Neuron (in vitro differentiated cells): ENCODE results near the gene GALNT16.

Source experiments
- H2AFZ ChIP-seq: one replicate; pipeline ENCODE4 v1.6.1; 2013; ENCODE audit warnings: low read depth, mild to moderate bottlenecking, inconsistent platforms, low read length, moderate library complexity
- H3K27me3 ChIP-seq: one replicate; pipeline ENCODE4 v1.6.1; 2013; ENCODE audit warnings: low read length; ENCODE audit not compliant: insufficient read depth
- H3K36me3 ChIP-seq: one replicate; pipeline ENCODE4 v1.6.1; 2013; ENCODE audit warnings: low read length; ENCODE audit not compliant: insufficient read depth
- H3K4me1 ChIP-seq: one replicate; pipeline ENCODE4 v1.6.1; 2013; ENCODE audit warnings: low read length; ENCODE audit not compliant: insufficient read depth
- H3K4me3 ChIP-seq: 2 replicates; pipeline ENCODE4 v1.5.1; 2013; ENCODE audit warnings: mild to moderate bottlenecking, low read length, moderate library complexity
- H3K9me3 ChIP-seq: one replicate; pipeline ENCODE4 v1.6.1; 2013; ENCODE audit warnings: low read length

GALNT16 gene

DNA sequence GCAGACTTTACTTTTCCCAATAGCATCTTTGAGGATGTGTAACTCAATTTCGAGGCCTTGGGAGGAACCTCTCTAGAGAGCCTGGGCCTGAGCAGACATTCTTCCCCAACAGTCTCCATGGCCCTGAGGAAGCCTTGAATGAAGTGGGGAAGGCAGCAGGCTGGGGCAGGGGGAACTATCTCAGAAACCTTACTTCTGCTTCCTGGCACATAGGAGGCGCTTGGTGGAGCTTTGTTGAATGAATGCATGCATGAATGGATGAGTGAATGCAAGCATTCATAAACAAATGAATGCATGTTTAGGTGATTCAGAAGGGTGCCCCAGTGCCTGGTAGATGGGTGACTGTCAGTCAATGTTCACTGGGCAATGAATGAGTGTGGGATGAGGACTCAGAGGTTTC lies 58.3 kb downstream of the GALNT16 start:
- Histone ChIP-seq H3K4me3 (no peak overlapping the region), H3K9me3 (no peaks in the 10 kb centered on the region), H3K36me3 (no peaks in the 10 kb centered on the region), H3K27me3 (no peaks in the 10 kb centered on the region), H3K4me1 (peaks cover 3% of the 10 kb centered on the region), H2AFZ (no peak overlapping the region)

GRCh38 chr14:69318901-69319475 lies 59.0 kb downstream of the GALNT16 start:
- no peaks in the 10 kb centered on the region for H3K36me3 ChIP-seq
- no peaks in the 10 kb centered on the region for H3K9me3 ChIP-seq
- H3K4me3 ChIP-seq, result no peak overlapping the region
- peaks cover 10% of the 10 kb centered on the region for H3K4me1 ChIP-seq
- H3K27me3 ChIP-seq, result no peaks in the 10 kb centered on the region
- H2AFZ ChIP-seq, result no peak overlapping the region

GRCh38 chr14:69319911-69320310 lies 60.0 kb downstream of the GALNT16 start:
- Histone ChIP-seq H3K36me3 (peaks cover 4% of the 10 kb centered on the region), H2AFZ (no peak overlapping the region), H3K27me3 (no peaks in the 10 kb centered on the region), H3K9me3 (no peaks in the 10 kb centered on the region), H3K4me3 (no peak overlapping the region), H3K4me1 (peaks cover 12% of the 10 kb centered on the region)

DNA sequence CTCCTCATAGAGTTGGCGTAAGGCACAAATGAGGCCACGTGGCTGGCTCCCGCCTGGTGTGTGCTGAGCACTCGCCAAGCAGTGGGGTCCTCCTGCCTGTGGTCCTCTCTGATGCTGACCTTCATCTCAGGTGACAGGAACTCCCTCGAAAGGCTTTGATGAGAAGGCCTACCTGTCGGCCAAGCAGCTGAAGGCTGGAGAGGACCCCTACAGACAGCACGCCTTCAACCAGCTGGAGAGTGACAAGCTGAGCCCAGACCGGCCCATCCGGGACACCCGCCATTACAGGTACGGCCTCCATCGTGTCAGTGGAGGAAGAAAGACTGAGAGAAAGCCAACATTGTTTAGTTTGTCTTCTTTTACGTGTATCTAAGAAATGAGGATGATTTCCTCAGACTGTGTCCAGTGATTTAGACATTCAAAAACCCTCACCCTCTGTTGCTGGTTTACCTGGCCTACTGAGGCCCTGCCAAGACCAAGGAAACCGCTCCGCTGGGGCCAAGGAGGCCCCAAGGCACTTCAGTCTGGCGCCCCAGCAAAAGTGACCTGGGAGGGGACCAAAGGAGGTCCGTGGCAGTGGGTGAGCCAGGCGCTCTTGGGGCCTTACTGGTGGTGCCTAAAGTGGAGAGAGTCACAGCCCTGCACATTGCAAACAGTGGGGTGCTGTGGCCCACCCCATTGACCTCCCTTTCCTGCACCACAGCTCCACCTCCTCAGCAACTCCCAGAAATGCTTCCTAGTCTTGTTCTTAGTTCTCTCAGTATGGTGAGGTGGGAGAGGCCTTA lies 60.8 kb downstream of the GALNT16 start:
- Histone ChIP-seq H3K4me1 (peaks cover 10% of the 10 kb centered on the region), H2AFZ (no peak overlapping the region), H3K9me3 (no peaks in the 10 kb centered on the region), H3K4me3 (no peak overlapping the region), H3K36me3 (peaks cover 11% of the 10 kb centered on the region), H3K27me3 (no peaks in the 10 kb centered on the region)

GRCh38 chr14:69321601-69322330 lies 61.8 kb downstream of the GALNT16 start:
- H3K36me3 ChIP-seq, result peaks cover 20% of the 10 kb centered on the region
- no peaks in the 10 kb centered on the region for H3K9me3 ChIP-seq
- no peak overlapping the region for H3K4me3 ChIP-seq
- no peaks in the 10 kb centered on the region for H3K27me3 ChIP-seq
- peaks cover 10% of the 10 kb centered on the region for H3K4me1 ChIP-seq
- no peak overlapping the region for H2AFZ ChIP-seq

GRCh38 chr14:69323266-69323998 lies 63.5 kb downstream of the GALNT16 start:
- Histone ChIP-seq H3K36me3 (peaks cover 30% of the 10 kb centered on the region), H3K27me3 (no peaks in the 10 kb centered on the region), H2AFZ (no peak overlapping the region)

DNA sequence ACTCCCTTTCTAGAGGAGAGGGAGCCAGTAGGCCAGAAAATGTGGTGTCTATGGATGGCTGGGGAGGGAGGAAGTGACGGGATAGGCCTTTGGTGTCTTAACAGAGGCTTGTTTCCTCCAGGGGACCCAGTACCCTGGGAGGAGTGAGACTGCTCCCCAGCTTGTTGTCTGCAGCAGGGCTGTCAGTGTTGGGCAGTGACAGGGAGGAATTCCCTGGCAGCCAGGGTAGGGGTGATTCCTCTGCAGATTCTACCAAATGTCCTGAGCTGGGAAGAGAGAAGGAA lies 64.0 kb downstream of the GALNT16 start:
- Histone ChIP-seq H3K4me3 (no peak overlapping the region), H3K4me1 (peaks cover 10% of the 10 kb centered on the region), H2AFZ (no peak overlapping the region), H3K36me3 (peaks cover 33% of the 10 kb centered on the region), H3K9me3 (no peaks in the 10 kb centered on the region), H3K27me3 (no peaks in the 10 kb centered on the region)

More at GRCh38 chr14:69323266-69323998, 63.5 kb downstream of the GALNT16 start:
- Histone ChIP-seq H3K4me1 (peaks cover 10% of the 10 kb centered on the region), H3K4me3 (no peak overlapping the region), H3K9me3 (no peaks in the 10 kb centered on the region)

DNA sequence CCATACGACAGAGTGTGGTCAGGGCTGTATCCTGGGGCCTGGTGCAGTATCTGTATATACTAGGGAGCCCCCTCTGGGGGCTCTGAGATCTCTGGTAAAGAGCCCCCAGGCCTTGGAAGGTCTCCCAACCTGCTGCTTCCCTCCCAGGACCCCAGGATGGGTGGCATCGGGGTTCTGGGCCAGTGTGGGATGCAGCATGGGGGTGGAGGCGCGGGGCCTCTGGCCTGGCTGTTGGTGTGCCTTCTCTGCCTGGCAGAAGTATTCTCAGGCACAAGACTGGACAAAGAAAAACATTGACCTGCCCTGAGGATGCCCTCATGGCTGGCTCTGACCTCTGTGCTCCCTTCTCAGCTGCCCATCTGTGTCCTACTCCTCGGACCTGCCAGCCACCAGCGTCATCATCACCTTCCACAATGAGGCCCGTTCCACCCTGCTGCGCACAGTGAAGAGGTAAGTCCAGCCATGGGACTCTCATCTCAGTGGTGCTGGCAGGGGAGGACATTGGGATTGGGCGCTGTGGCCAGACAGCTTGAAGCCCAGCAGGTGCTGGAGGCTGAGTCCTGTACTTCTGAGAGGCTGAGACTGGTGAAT lies 64.5 kb downstream of the GALNT16 start:
- no peak overlapping the region for H3K4me3 ChIP-seq
- peaks cover 33% of the 10 kb centered on the region for H3K36me3 ChIP-seq
- peaks cover 10% of the 10 kb centered on the region for H3K4me1 ChIP-seq
- no peaks in the 10 kb centered on the region for H3K27me3 ChIP-seq
- no peaks in the 10 kb centered on the region for H3K9me3 ChIP-seq
- H2AFZ ChIP-seq, result no peak overlapping the region

DNA sequence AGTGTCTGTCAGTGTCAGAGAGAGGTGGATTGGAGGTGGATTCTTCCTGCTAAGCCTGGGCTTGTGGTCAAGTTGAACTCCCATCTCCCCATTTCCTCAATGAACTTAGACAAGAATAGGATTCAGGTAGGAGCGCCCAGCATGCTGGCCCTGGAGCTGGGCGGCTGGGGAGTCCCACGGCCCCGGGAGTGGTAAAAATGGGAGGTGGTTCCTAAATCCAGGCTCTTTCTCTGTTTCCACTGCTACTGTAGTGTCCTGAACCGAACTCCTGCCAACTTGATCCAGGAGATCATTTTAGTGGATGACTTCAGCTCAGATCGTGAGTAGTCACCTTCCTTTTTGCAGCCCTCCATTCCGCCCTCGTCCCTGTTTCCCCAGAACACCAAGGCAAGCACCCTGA lies 65.1 kb downstream of the GALNT16 start:
- Histone ChIP-seq H3K36me3 (peaks cover 38% of the 10 kb centered on the region), H2AFZ (no peak overlapping the region), H3K9me3 (no peaks in the 10 kb centered on the region), H3K4me1 (peaks cover 10% of the 10 kb centered on the region), H3K4me3 (no peak overlapping the region), H3K27me3 (no peaks in the 10 kb centered on the region)

- peaks cover 41% of the 10 kb centered on the region for H3K36me3 ChIP-seq
- peaks cover 10% of the 10 kb centered on the region for H3K4me1 ChIP-seq
- no peaks in the 10 kb centered on the region for H3K9me3 ChIP-seq
- no peak overlapping the region for H3K4me3 ChIP-seq
- no peaks in the 10 kb centered on the region for H3K27me3 ChIP-seq
- H2AFZ ChIP-seq, result no peak overlapping the region
These were observed 65.8 kb downstream of the GALNT16 start for GRCh38 chr14:69325646-69326265.

GRCh38 chr14:69326611-69327010 lies 66.7 kb downstream of the GALNT16 start:
- H2AFZ ChIP-seq, result no peak overlapping the region
- H3K4me3 ChIP-seq, result no peak overlapping the region
- peaks cover 10% of the 10 kb centered on the region for H3K4me1 ChIP-seq
- no peaks in the 10 kb centered on the region for H3K9me3 ChIP-seq
- H3K36me3 ChIP-seq, result peaks cover 47% of the 10 kb centered on the region
- H3K27me3 ChIP-seq, result no peaks in the 10 kb centered on the region

DNA sequence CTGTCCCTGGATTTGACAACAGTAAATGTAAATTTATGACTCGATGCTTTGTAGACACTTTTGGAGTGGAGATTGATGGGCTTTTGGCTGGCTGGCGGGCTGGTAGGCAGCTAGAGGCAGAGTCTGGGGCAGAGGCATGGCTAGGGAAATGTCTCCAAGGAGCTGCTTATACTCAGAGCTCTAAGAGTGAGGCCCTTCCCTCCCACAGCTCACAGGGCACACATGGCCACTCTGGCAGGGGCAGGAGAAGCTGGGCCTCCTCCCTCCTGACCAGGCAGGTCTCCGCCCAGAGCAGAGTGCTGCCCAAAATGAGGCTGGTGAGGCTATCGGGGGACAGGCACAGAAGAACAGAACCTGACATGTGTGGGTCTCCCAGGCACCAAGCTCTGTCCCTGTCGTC lies 67.5 kb downstream of the GALNT16 start:
- no peak overlapping the region for H2AFZ ChIP-seq
- H3K4me1 ChIP-seq, result peaks cover 10% of the 10 kb centered on the region
- no peaks in the 10 kb centered on the region for H3K27me3 ChIP-seq
- H3K9me3 ChIP-seq, result no peaks in the 10 kb centered on the region
- H3K4me3 ChIP-seq, result no peak overlapping the region
- peaks cover 50% of the 10 kb centered on the region for H3K36me3 ChIP-seq
